Neuron (in vitro differentiated cells): ENCODE measurements around the gene CXorf66.

Experiments
- H2AFZ ChIP-seq: one replicate; pipeline ENCODE4 v1.6.1; 2013; ENCODE audit warnings: low read depth, mild to moderate bottlenecking, inconsistent platforms, low read length, moderate library complexity
- H3K27me3 ChIP-seq: one replicate; pipeline ENCODE4 v1.6.1; 2013; ENCODE audit warnings: low read length; ENCODE audit not compliant: insufficient read depth
- H3K36me3 ChIP-seq: one replicate; pipeline ENCODE4 v1.6.1; 2013; ENCODE audit warnings: low read length; ENCODE audit not compliant: insufficient read depth
- H3K4me1 ChIP-seq: one replicate; pipeline ENCODE4 v1.6.1; 2013; ENCODE audit warnings: low read length; ENCODE audit not compliant: insufficient read depth
- H3K4me3 ChIP-seq: 2 replicates; pipeline ENCODE4 v1.5.1; 2013; ENCODE audit warnings: mild to moderate bottlenecking, low read length, moderate library complexity
- H3K9me3 ChIP-seq: one replicate; pipeline ENCODE4 v1.6.1; 2013; ENCODE audit warnings: low read length

CXorf66 gene

DNA sequence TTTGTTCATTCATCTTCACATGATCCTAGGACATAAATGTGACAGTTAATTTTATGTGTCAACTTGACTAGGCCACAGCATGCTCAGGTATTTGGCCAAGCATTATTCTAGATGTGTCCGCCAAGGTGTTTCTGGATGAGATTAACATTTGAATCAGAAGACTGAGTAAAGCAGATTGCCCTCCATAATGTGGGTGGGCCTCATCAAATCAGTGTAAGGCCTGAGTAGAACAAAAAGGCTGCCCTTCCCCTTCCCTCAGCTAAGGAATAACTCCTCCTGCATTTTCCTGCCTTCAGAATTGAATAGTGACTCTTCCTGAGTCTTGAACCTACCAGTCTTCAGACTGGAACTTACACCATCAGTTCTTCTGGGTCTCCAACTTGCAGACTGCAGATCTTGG lies 50.9 kb downstream of the CXorf66 start:
- Histone ChIP-seq H3K4me1 (no peaks in the 10 kb centered on the region), H3K4me3 (no peak overlapping the region), H3K9me3 (no peaks in the 10 kb centered on the region), H3K36me3 (no peaks in the 10 kb centered on the region), H3K27me3 (no peaks in the 10 kb centered on the region), H2AFZ (no peak overlapping the region)

DNA sequence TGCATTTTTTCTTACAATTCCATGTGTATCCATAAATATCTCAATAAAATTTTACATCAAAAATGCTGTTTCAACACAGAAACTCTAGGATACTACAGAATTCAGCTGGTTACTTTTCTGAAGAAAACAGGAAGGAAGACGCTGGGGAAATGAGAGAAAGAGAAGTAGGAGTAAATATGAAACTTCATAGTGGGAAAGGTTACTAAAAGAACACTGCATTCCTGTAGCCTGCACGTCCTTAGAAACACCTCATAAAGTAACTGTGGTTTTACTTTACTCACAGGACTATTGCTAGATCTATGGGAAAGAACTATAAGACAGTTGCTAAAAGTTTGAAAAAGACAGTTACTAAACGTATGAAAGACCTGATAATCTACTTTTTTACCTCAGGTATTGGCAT lies 55.6 kb downstream of the CXorf66 start:
- Histone ChIP-seq H3K4me3 (no peak overlapping the region), H2AFZ (no peak overlapping the region), H3K36me3 (no peaks in the 10 kb centered on the region)

DNA sequence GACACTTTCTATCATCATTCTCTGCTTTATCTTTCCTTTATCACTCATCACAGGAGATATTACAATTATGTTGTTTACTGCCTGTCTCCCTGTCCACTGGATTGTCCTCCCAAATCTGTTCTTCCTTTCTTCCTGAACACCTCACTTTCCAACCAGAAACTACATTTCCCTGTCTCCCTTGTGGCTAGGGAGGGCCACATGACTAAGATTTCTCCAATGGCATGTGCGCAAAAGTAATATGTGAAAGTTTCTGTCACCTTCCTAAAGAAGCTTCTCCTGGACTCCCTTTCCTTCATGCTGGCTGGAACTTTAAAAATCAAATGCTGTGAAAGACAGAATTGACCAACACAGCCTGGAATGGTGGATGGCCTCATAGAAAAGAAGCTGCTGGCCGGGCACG lies 58.2 kb downstream of the CXorf66 start:
- no peak overlapping the region for H3K4me3 ChIP-seq
- no peaks in the 10 kb centered on the region for H3K4me1 ChIP-seq
- H3K9me3 ChIP-seq = no peaks in the 10 kb centered on the region
- no peaks in the 10 kb centered on the region for H3K36me3 ChIP-seq
- no peak overlapping the region for H2AFZ ChIP-seq
- H3K27me3 ChIP-seq = no peaks in the 10 kb centered on the region

More for the DNA sequence above, 55.6 kb downstream of the CXorf66 start:
- no peaks in the 10 kb centered on the region for H3K27me3 ChIP-seq
- no peaks in the 10 kb centered on the region for H3K4me1 ChIP-seq
- H3K9me3 ChIP-seq = no peaks in the 10 kb centered on the region

DNA sequence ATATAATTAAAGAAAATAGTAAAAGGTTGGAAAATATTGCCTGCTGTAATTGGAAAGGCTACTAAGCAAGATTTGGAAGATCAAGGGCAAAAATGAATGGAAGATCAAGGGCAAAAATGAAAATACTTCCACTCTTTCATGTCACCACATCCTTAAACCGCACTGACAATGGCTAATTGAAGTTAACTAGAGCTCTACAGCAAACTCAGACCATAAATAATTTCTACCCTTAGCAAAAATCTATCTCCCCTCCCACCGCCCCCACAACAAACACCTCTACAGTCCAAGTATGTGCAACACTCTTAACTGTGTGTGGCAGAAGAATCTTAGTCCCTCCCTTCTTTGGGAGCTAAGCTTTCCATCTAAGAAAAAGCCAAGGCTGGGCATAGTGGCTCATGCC lies 59.6 kb downstream of the CXorf66 start:
- Histone ChIP-seq H3K4me3 (no peak overlapping the region), H3K36me3 (no peaks in the 10 kb centered on the region), H3K27me3 (no peaks in the 10 kb centered on the region), H3K9me3 (no peaks in the 10 kb centered on the region), H3K4me1 (no peaks in the 10 kb centered on the region), H2AFZ (no peak overlapping the region)
